PC-3 (cell line): ENCODE results near the gene CHKB. TPM values are rescaled to one million over a fixed set of nuclear protein-coding genes. Genes with fewer than 3 reads are reported as not detected.
A peak's percentile ranks its signal among the peaks of the same experiment; 100 is the strongest.

ENCODE experiments used
- ATAC-seq: fragments of 200-7000 bp; cut with Tn5 transposase; 2 replicates; pipeline ENCODE4 v1.9.1; 2020; ENCODE audit warnings: mild to moderate bottlenecking, moderate library complexity
- BruUV-seq: library from RNA; stranded (reverse); fragments of 400-500 nt; replicated peaks from 2 replicates; lab custom pipeline; 2021; lab: Mats Ljungman, UMichigan
- CTCF ChIA-PET: fragments of 300-600 bp; sonication (Branson Sonifier 250); formaldehyde crosslinking; loops from one replicate; lab custom pipeline; 2022; ENCODE audit warnings: antibody characterized with exemption; lab: Charles Lee
- POLR2A ChIA-PET: fragments of 300-600 bp; sonication (Branson Sonifier 250); formaldehyde crosslinking; loops from one replicate; lab custom pipeline; 2022; ENCODE audit warnings: antibody characterized with exemption; ENCODE audit not compliant: unreplicated experiment; lab: Charles Lee
- DNase-seq: peaks from one replicate; pipeline ENCODE4 v3.0.0-alpha.2; 2015
- H2AFZ ChIP-seq: fragments of 300-600 bp; sonication (generic); 2 replicates; pipeline ENCODE4 v1.6.0; 2016; ENCODE audit warnings: antibody characterized with exemption, low read length
- H3F3A ChIP-seq: fragments of 300-600 bp; sonication (generic); one replicate; pipeline ENCODE4 v1.6.0; 2017; ENCODE audit warnings: antibody characterized with exemption, low read length, control low read depth, mild to moderate bottlenecking; ENCODE audit not compliant: unreplicated experiment
- H3K27ac ChIP-seq: fragments of 300-600 bp; sonication (generic); 2 replicates; pipeline ENCODE4 v1.5.1; 2016; ENCODE audit warnings: mild to moderate bottlenecking, low read length
- H3K27me3 ChIP-seq: fragments of 300-600 bp; sonication (generic); 2 replicates; pipeline ENCODE4 v1.6.1; 2016; ENCODE audit warnings: low read length, mixed read lengths
- H3K36me3 ChIP-seq: fragments of 300-600 bp; sonication (generic); 2 replicates; pipeline ENCODE4 v1.6.1; 2016; ENCODE audit warnings: low read depth, mixed run types, low read length, mixed read lengths
- H3K4me1 ChIP-seq: fragments of 300-600 bp; sonication (generic); 2 replicates; pipeline ENCODE4 v1.5.1; 2016; ENCODE audit warnings: low read length; ENCODE audit not compliant: insufficient read depth
- H3K4me2 ChIP-seq: fragments of 300-600 bp; sonication (generic); 2 replicates; pipeline ENCODE4 v1.6.0; 2016; ENCODE audit warnings: low read length
- H3K4me3 ChIP-seq: fragments of 300-600 bp; sonication (generic); 2 replicates; pipeline ENCODE4 v1.5.1; 2016; ENCODE audit warnings: mild to moderate bottlenecking, low read length, mixed read lengths
- H3K79me2 ChIP-seq: fragments of 300-600 bp; sonication (generic); 2 replicates; pipeline ENCODE4 v1.6.1; 2017; ENCODE audit warnings: low read length, mixed read lengths
- H3K9ac ChIP-seq: fragments of 300-600 bp; sonication (generic); 2 replicates; pipeline ENCODE4 v1.6.0; 2016; ENCODE audit warnings: mild to moderate bottlenecking, low read length
- H3K9me2 ChIP-seq: fragments of 300-600 bp; sonication (generic); replicated peaks from 2 replicates; pipeline ENCODE4 v1.6.1; 2016; ENCODE audit warnings: mixed run types, low read length, mixed read lengths
- H3K9me3 ChIP-seq: fragments of 300-600 bp; sonication (generic); 2 replicates; pipeline ENCODE4 v1.6.1; 2016; ENCODE audit warnings: low read length, mixed read lengths
- H4K20me1 ChIP-seq: fragments of 300-600 bp; sonication (generic); 2 replicates; pipeline ENCODE4 v1.6.1; 2016; ENCODE audit warnings: low read length, mixed read lengths
- CTCF ChIP-seq: fragments of 300-600 bp; sonication (generic); conservative IDR thresholded peaks from 2 replicates; pipeline ENCODE4 v1.5.1; 2017; ENCODE audit warnings: antibody characterized with exemption, low read depth, mild to moderate bottlenecking, low read length
- EZH2 ChIP-seq: fragments of 300-600 bp; sonication (generic); IDR thresholded peaks from one replicate; pipeline ENCODE4 v1.6.1; 2017; ENCODE audit warnings: antibody characterized with exemption, mild to moderate bottlenecking, low read length; ENCODE audit not compliant: unreplicated experiment
- EZH2phosphoT487 ChIP-seq: fragments of 300-600 bp; sonication (generic); IDR thresholded peaks from 2 replicates; pipeline ENCODE4 v1.6.1; 2018; ENCODE audit warnings: mild to moderate bottlenecking, antibody characterized with exemption, low read length, borderline replicate concordance
- intact Hi-C: fragments of 100-400 bp; cut with micrococcal nuclease; formaldehyde crosslinking; loops from 2 replicates; pipeline ENCODE4 v1.9.0; 2023
- total RNA-seq: library from RNA; depleted of rRNA; stranded (reverse); fragments of >200 nt; gene quantifications from 2 replicates; pipeline ENCODE4 v1.2.3, GENCODE V29; 2014

CHKB gene
- total RNA-seq, 1 experiment from 2014 or later = 31.5 TPM

GRCh38 chr22:50626314-50626849, 43.7 kb upstream of the CHKB start:
- Histone ChIP-seq H3K9me3 (no peaks in the 10 kb centered on the region), H3K4me2 (0 out of 2 replicates have a peak overlapping the region, but pooled peaks have one; percentile 99), H3K27ac (no peak overlapping the region), H3K36me3 (no peaks in the 10 kb centered on the region), H3K4me1 (peaks cover 23% of the 10 kb centered on the region), H2AFZ (no peak overlapping the region), H3K27me3 (no peaks in the 10 kb centered on the region), H3K9ac (no peak overlapping the region), H3K4me3 (no peak overlapping the region), H3F3A (no peaks in the 10 kb centered on the region), H3K79me2 (peaks cover 3% of the 10 kb centered on the region; the same call in 1 of the 2 replicates), H3K9me2 (no peaks in the 10 kb centered on the region), H4K20me1 (no peaks in the 10 kb centered on the region)
- TF ChIP-seq CTCF = 0 out of 2 replicates have a peak, but pooled peaks have one; percentile 0
- no peak for TF ChIP-seq EZH2phosphoT487
- TF ChIP-seq EZH2 = no peak
- no TSS peak for BruUV-seq
- ChIA-PET POLR2A (no interaction called here), CTCF (no interaction called here)
- intact Hi-C loops = no loop called here
- ATAC-seq (no peak), DNase-seq (no peak)

GRCh38 chr22:50625568-50626313, 43.1 kb upstream of the CHKB start:
- Histone ChIP-seq H2AFZ (no peak overlapping the region), H4K20me1 (no peaks in the 10 kb centered on the region), H3K4me1 (peaks cover 25% of the 10 kb centered on the region), H3K79me2 (peaks cover 3% of the 10 kb centered on the region; the same call in 1 of the 2 replicates), H3K9ac (no peak overlapping the region), H3K27me3 (no peaks in the 10 kb centered on the region), H3K4me2 (no peak overlapping the region), H3K27ac (no peak overlapping the region), H3F3A (no peaks in the 10 kb centered on the region), H3K9me2 (no peaks in the 10 kb centered on the region), H3K4me3 (no peak overlapping the region), H3K36me3 (no peaks in the 10 kb centered on the region), H3K9me3 (no peaks in the 10 kb centered on the region)
- intact Hi-C loops = no loop called here
- TF ChIP-seq EZH2 (no peak), EZH2phosphoT487 (no peak), CTCF (peak; percentile 25; the same call in 1 of the 2 replicates)
- ChIA-PET CTCF (no interaction called here), POLR2A (no interaction called here)
- ATAC-seq (no peak), DNase-seq (no peak)
- no TSS peak for BruUV-seq

- no peak for DNase-seq
- H3K27ac ChIP-seq = no peak overlapping the region
- no peak overlapping the region for H3K4me2 ChIP-seq
- no peak overlapping the region for H3K4me3 ChIP-seq
- H3K4me1 ChIP-seq = peaks cover 28% of the 10 kb centered on the region
- peaks cover 3% of the 10 kb centered on the region; the same call in 1 of the 2 replicates for H3K79me2 ChIP-seq
- no peak overlapping the region for H3K9ac ChIP-seq
- no peaks in the 10 kb centered on the region for H3F3A ChIP-seq
- ChIA-PET POLR2A (no interaction called here), CTCF (no interaction called here)
- intact Hi-C loops = no loop called here
- no peaks in the 10 kb centered on the region for H3K9me2 ChIP-seq
- ATAC-seq = no peak
- H4K20me1 ChIP-seq = no peaks in the 10 kb centered on the region
- H2AFZ ChIP-seq = no peak overlapping the region
- TF ChIP-seq EZH2 = no peak
- H3K27me3 ChIP-seq = no peaks in the 10 kb centered on the region
- no peaks in the 10 kb centered on the region for H3K36me3 ChIP-seq
- no peaks in the 10 kb centered on the region for H3K9me3 ChIP-seq
- no TSS peak for BruUV-seq
Observed at GRCh38 chr22:50625131-50625567, 42.5 kb upstream of the CHKB start.
